LNCAP (cell line): Measurements from ENCODE around the gene CASK.

Source experiments
- TF ChIP-seq, protein P1 (sequence below): fragments of 450-650 bp; IDR thresholded peaks from 2 replicates; pipeline ENCODE4 v1.5.1; 2017; ENCODE audit warnings: mild to moderate bottlenecking

Gene CASK

DNA sequence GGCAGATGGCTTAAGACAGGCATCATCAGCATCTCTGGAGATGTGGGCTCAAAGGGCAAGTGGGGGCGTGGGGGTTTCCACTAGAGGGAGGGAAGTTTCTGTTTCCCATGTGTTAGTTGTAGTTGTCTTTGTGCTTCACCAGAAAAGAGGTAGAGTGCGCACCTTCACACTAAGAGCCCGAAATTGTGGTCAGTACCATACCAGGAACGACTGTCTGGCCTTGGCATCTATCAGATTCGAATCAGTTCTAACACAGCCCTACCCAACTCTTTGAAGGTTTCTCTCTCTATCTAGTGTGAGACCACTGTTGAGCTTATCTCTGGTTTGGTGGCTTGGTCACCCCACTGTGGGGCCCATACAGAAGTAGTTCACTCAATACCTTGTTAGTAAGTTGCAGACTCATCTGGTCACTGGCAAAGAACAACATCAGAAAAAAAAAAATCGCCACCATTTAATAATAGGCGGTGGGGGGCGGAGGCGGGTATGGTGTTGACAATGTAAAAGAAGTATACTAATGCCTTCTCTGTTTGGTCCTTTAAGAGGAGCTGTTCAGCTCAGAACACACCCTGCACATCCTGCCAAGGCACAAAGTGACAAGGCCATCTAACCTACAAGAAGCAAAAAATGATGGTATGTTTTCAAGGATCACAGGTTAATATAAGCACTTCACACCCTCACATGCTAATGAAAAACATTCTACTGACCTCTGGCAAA is 405.1 kb downstream of the CASK start:
- TF ChIP-seq, protein P1, sequence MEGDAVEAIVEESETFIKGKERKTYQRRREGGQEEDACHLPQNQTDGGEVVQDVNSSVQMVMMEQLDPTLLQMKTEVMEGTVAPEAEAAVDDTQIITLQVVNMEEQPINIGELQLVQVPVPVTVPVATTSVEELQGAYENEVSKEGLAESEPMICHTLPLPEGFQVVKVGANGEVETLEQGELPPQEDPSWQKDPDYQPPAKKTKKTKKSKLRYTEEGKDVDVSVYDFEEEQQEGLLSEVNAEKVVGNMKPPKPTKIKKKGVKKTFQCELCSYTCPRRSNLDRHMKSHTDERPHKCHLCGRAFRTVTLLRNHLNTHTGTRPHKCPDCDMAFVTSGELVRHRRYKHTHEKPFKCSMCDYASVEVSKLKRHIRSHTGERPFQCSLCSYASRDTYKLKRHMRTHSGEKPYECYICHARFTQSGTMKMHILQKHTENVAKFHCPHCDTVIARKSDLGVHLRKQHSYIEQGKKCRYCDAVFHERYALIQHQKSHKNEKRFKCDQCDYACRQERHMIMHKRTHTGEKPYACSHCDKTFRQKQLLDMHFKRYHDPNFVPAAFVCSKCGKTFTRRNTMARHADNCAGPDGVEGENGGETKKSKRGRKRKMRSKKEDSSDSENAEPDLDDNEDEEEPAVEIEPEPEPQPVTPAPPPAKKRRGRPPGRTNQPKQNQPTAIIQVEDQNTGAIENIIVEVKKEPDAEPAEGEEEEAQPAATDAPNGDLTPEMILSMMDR, result no peak

DNA sequence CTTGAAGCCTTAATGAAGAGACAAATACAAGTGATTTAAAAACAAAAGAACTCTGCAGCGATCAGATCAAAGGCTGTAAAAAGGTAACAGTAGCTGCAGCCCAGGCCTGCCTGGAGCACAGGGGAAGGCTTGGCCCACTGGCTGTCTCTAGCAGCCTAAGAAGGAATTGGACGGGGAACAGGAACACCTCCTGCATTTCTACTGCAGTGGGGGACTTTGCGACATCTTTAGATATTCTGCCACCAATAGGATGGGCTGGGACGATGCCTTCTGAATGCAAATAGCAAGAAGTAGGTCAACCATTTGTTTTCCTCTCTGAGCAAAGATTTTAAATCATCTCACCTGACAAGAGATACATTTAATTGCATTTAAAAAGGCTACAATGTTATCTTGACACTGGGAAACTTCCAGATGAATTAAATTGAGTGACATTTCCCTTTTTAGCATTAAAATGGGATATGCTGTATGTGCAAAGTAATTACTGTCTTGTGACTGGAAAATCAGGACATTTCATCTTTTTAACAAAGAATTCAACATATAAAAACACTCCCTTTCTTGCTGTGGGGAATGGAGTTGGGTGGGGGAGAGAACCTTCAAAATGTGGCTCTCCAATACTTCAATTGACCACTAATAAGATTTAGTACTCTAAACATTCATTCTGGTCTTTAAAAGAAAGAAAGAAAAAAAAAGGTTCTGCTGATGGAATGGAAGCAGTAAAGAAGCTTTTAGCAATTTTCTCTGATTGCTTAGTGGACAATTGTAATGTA is 406.2 kb downstream of the CASK start:
- TF ChIP-seq, protein P1, result no peak

DNA sequence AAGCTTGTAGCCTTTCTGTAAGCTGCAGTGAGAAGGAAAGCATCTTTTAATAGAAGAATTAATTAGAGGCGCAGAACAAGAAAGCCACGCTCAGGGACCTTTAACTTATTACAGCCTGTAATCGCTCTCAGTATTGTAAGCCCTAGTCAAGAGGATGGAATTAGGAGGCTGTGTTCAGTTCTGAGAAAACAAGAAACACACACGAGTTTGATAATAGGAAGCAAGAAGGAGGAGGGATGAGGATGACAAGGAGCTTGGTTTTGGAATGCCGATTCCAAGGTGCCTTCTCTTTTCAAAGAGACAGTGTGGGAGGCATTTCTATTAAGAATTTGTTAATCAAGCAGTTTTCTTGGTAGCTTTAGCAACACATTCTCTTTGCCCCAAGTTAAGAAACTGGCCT is 406.9 kb downstream of the CASK start:
- TF ChIP-seq, protein P1, result no peak

DNA sequence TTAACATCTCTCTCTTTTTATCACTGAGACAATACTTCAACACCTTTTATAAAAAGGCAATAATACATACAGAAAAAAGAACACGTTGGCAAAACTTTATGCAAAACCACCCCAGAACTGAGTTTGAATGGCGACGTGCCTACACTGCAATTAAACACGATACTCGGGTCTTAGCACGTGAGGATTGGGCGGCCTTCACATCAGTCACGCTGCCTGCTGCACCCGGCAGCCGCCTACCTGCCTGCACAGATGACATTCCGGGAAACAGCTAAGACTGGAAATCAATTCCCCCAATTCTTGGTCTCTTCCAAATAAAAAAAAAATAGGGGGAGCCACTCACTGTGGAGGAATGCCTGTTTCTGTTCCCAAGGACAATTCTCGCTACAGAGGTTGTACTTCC is 408.0 kb downstream of the CASK start:
- TF ChIP-seq, protein P1, result no peak

DNA sequence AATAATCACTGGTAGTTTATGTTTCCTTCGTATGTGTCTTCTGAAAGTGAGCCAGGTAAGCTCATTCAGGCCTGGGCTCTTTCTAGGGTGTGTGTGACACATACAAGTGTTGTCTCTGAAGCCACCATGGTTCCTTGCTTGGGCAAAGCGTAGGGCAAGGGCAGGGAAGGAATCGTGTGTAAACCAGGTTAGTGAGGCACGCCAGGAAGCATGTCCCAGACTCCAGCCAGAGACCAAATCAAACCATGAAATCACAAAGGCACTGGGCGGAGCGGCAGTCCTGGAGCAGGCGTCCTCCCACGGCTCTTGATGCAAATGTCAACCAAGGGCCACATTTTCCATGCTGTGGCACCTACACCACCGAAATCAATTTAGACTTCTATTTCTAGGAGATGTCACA is 409.2 kb downstream of the CASK start:
- TF ChIP-seq, protein P1, result no peak

DNA sequence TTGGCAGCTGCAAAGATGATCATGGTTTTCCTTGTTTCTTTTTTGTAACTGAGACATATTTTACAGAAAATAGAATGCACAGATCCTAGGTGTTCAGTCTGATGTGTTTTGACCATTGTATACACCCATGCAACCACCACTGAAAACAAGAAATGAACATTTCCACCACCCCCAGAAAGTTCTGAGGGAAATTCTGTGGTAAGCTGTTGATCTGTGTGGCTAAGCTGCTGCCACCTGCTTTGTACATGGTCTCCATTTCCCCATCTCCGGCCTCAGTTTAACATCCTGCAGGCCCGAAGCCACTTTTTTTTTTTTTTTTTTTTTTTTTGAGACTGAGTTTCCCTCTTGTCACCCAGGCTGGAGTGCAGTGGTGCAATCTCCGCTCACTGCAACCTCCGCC is 411.0 kb downstream of the CASK start:
- TF ChIP-seq, protein P1, result no peak

DNA sequence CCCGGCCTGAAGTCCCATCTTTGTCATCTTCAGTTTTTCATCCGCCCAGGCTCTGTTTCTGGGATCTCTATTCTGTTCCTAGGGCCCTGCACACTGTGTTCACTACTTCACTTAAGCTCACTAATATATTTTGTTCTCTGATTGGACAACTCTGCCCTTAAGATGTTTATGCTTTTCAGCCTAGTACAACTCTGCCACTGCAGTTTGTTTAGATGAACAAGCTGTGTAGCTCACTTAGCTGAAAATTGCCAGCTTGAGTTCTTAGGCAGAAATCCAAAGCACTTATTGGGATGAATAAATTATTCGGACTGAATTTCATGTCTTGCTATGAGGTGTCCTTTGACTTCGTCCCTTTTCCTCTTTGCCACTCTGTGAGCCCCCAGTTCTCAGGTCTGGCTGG is 415.4 kb downstream of the CASK start:
- TF ChIP-seq, protein P1, result no peak
